DMS 273 treated with DMSO at 0.1 percent for 48 hours (cell line): ENCODE data around the gene CALN1.
"Not testable (repeated sequence)": the region's sequence is repeated elsewhere in the genome, so short reads cannot be mapped to it uniquely, and the experiment has no call there.

Experiments
- DNase-seq: peaks from one replicate; lab custom pipeline; 2025; lab: John Stamatoyannopoulos, UW

CALN1 gene

DNA sequence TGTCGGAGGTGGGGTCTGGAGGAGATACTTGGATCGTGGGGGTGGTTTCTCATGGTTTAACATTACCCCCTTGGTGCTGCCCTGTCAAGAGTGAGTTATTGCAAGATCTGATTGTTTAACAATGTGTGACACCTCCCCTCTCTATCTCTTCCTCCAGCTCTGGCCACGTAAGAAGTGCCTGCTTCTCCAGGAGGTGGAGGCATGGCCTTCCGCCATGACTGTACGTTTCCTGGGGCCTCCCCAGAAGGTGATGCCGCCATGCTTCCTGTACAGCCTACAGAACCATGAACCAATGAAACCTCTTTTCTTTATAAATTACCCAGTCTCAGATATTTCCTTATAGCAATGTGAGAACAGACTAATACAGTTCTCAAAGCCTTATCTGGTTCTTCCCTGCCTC lies 547.0 kb downstream of the CALN1 start:
- DNase-seq, result no peak

DNA sequence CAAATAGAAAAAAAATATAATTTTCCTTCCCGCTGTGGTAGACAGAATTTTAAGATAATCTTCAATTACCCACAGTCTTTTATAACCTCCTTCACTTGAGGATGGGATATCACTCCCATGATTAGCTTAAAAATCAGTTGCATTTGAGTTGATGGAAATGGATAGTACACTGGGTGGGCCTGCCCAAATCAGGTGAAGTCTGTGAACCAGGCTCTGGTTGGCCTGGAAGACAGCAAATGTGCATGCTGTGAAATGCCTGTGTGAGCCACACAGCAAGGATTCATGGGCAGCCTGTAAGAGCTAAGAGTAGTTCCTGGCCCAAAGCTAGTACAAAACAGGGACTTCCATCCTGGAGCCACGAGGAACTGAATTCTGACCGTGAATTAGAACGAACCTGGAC lies 548.0 kb downstream of the CALN1 start:
- no peak for DNase-seq

DNA sequence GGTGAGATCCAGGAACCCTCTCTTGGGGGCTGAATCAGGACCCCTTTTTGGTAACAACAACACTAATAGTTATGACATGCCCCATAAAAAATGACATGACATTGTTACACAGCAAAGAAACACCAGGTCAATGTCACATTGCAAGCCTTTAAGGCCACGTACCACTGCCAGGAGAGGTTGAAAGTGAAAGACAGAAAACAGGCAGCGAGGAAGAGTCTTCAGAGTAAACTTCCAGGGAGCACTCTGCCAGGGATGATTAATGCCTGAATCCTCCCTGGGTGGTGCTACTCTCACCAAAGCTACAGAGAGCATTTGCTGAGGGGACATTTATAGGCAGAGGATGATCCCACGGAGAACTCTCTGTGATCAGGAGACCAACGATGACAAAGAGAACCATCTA lies 551.6 kb downstream of the CALN1 start:
- no peak for DNase-seq

DNA sequence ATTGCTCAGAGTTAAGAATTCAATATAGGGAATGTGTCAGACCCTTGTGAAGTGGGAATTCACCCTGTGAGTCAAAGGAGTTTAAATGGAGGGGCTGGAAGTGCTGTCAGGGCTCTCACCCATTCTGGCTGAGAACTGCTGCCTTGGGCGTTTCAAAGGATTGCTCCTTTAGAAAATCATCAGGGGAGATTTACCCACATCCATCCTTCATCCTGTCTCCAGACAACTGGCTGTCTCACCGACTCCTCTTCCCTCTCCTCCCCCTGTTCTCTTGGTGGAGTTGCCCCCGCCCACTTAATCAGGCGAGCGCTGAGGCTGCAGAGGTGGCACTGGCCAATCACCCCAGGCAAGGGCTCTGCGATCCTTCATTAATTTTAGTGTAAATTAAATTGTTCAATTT lies 554.8 kb downstream of the CALN1 start:
- DNase-seq, result no peak

DNA sequence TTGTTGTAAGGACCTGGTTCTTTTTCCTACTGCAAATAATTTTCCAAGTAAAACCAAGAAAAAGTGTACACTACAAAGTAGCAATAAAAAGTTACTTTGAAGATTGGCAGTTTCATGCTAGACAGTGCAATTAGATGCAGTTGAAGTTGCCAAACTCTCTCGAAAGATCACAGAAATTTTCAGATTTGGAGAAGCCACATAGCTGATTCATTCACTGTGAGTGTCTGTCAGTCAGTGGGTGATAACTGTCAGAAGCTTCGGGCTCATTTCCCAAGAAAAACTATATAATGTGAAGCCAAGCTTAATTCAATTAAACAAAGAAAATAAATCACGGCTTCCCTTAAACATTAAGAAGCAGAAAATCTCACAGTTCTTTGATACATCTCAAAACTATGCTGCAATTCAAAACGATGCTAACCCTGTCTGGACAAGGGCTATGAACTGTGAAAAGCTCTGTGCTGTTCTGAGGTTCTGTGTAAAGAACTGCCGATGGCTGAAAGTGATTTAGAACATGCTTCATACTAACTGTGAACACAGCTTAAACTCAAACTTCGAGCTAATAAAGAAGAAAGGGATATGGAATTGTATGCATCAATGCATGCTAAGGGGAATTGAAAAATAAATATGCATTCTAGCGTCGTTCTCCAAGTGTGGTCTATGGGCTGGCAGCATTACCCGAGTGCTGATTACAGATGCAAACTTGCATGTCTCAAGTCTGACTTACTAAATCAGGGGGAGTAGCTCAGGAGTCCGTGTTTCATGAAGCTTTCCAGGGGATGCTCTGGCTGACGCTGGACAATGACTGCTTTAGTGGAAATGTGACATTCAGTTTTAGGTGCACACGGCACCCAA lies 557.4 kb downstream of the CALN1 start:
- no peak for DNase-seq

DNA sequence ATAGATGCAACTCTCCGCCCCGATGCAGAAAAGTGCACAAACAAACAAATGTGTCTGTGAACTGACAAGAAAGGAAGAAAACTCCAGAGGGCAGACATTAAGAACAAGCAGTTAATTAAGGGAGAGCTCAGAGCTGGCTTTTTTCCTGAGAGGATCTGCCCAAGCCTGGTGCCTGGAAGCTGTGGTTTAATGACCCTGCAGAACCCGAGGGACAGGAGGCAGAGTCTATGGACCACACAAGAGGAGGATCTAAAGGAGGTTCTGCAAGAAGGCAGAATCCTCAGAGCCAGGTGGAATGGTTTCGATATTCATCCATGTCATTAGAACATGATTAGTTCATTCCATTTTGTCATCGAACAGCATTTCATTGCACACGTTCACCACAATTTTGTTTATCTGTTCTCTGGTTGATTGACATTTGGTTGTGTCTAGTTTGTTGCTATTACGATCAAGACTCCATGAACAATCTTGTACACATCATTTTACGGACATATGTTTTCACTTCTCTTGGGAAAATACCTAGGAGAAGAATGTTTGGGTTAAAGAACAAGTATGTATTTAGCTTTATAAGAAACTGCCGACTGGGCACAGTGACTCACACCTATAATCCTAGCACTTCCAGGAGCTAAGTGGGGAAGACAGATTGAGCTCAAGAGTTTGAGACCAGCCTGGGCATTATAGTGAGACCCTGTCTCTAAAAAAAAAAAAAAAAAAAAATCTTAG lies 560.2 kb downstream of the CALN1 start:
- DNase-seq, result no peak

DNA sequence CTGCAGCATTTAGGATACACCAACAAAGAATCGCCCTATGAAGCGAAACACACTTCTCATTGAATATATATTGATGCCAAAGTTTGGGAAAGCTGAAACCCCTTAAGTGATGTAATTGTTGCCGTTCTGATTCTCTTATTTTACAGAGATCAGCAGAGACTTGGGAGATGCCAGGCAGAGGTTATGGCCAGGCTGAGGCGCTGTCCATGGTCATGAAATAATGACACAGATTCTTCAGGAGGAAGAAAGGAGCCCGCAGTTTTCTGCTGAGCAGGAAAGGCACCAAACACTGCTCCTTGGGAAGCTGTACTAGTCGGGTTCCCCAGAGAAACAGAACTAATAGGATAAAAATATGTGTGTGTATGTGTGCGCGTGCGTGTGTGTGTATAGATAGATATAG lies 566.0 kb downstream of the CALN1 start:
- no peak for DNase-seq

DNA sequence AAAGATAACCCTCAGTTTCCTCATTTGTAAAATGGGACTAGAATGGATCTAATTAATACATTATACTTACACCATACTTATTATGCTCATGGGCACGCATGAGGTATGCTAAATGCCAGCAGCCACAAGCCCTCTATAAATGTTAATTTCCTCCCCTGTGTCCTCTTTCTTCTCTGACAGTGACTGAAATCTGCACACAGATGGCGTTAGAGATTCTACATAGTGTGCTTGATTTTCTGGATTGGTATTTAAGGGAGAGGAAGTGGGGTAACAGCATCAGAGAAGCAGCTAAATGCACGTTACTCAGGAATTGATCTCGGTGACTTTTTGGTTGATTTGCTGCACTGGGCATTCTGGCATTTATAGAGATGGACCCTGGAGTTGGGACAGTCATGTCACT lies 568.5 kb downstream of the CALN1 start:
- DNase-seq, result no peak

DNA sequence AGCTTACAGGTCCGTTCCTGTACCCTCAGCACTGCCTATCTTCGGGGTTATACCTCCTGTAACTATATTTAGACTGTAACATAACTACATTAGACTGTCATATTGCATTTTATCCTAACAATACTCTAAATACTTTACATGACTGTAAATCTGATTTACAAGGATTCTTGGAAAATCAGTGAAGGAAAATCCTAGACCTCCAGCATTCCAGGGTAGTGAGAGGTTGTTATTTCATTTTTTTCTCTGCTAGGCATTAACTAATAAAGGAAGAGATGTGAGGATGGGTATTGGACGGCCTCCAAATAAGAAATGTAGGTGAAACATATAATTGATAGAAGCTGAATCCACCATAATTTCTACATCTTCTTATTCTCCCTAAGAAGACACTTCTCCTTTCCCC lies 569.4 kb downstream of the CALN1 start:
- DNase-seq, result no peak

DNA sequence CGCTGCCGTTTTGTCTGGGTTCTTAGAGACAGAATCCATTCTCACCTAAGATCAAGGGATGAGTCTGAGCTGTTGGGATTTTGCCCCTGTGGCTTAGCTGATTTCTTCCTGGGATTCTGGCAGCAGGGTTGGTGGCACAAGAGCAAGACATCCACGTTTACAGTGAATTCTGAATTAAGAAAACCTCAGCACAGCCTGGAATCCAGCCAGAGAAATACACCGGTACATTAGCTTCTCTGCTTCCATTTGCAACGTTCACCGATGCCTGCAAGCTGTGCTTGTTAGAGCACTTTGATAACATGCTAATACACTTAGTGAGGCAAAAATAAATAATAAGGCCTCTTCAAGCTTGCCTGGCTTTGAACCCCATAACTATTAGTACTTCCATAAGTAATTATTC lies 569.8 kb downstream of the CALN1 start:
- DNase-seq, result no peak

DNA sequence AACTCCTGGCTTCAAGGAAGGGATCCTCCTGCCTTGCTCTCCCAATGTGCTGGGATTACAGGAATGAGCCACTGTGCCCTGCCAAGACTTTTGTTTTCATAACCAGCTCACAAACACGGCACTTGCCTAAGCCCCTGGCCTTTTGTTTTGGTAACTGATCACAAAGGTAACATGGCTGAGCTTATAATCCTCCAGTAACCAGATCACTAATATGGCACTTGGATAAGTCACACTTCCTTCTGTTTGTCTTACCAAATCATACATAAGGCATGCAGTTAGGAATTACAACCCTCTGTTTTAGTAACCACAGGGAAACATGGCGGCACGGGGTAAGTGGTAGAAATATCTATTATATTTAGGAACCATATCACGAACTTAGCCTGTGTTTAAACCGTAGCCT lies 577.1 kb downstream of the CALN1 start:
- no peak for DNase-seq

DNA sequence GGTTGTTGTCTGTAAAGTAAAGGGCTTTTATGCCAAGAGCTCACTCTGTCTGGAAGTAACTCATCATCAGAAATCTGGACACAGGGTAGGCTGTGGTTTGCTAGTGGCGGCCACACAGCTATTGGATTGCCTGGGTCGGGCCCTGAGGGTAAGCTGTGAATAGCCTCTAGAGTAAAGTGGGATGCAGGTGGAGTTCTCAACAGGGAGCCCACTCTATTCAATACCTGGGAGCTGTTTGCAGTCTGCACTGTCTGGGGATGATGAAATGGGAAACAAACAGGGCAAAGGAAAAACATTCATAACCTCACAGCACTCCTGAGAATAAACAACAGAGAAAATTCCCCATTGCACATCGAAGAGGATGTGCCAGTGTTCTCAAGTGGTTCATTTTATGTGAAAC lies 582.6 kb downstream of the CALN1 start:
- DNase-seq, result no peak

DNA sequence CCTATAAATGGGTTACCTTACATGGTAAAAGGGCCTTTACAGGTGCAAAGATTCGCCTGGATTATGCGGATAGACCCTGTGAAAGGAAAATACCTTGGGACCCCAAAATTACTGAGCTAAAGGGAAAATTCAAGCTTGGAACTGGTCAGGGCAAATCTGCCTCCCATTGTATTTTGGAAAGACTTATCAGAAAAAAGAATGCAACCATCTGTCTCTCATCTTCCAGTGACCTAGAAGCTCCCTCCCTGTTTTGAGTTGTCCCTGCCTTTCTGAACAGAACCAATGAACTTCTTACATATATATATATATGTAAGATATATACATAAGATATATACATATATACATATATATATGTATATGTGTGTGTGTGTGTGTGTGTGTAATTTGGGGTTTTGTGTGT lies 583.8 kb downstream of the CALN1 start:
- no peak for DNase-seq

DNA sequence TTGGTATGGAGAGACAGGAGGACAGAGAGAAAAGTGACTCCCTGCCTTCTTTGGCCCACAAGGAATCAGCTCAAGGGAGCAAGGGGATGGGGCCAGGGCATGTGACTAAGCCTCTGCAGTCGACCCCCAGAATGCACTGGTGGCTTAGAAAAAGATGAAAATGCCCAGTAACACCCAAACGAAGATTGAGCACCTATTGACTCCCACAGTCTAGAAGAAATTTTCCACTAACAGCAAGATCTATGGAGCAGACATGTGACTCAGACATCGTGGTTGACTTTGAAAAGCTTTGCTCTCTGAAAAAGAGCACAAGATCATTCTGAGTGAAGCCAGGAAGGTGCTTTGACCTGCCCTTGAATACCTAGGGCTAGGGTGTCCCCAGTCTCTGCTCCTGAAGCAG lies 586.0 kb downstream of the CALN1 start:
- no peak for DNase-seq

DNA sequence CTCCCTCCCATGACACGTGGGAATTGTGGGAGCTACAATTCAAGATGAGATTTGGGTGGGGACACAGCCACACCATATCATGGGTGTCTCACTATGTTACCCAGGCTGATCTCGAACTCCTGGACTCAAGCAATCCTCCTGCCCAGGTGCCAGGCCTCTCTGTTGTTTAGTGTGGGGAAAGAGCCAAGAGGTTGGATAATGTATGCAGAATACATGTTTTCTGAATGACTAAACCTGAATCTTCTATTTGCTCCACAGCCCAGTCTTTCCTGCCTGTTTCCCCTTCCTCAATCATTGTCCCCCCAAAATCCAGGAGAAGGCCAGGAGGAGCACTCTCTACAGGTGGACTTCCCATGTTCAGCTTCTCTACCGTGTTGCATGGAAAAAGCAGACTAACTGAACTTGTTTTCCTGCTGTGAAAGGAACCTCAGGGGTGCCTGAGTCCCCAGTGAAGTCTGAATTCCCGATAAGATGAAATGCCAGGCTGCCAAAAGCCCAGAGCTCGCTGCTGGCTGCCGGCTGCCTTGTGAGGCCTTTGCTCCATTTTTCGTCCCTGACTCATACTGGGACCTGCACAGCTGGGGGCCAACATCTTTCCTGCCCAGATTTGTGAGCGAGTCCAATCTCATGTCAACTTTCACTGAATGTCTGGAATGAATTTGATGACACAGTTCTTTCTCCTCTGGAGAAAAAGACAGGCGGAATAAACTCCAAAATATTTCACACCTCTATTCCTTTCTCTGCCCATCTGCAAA lies 588.0 kb downstream of the CALN1 start:
- DNase-seq, result no peak

DNA sequence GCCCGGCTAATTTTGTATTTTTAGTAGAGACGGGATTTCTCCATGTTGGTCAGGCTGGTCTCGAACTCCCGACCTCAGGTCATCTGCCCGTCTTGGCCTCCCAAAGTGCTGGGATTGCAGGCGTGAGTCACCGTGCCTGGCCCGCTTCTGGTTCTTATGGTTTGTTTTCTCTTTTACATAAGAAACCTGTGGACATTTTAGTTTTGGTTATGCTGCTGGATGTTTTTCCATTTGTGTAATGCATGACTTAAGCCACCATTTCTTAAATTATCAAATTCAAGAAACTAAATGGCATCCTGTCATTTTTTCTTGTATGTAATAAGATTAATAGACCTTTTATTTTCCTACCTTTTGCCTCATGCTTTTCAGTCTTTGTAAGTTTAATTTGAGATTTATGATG lies 589.7 kb downstream of the CALN1 start:
- not testable (repeated sequence) for DNase-seq

DNA sequence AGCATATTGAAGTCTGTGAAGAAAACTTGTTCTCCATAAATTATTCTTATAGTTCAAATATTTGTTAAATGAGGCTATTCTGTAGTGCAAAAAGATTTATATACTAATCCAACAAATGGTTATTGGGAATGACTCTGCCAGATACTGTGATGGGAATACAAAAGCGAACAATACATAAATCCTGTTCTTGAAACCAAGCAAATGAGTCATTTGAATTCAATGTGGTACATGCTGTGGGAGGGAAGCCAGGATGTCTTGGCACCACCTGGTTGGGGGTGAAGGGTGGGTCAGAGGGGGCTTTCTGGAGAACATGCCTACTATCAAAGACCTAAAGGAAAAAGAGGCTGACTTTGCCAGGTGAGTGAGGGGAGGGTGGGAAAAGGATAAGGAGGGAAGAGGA lies 594.2 kb downstream of the CALN1 start:
- DNase-seq, result no peak

DNA sequence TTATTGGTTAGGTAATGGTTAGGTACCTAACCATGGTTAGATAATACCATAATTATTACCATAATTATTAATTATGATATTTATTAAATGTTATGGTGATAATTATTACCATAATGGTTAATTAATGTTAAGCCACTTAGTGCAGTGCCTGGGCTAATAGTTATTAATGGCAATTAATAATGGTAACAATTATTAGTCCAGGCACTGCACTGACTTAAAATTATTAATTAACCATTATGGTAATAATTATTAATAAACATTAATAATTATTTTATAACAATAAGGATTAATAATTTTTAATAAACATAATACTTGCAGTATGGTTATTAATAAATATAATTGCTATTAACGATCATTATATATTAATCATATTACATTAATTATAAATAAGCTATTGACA lies 604.0 kb downstream of the CALN1 start:
- DNase-seq, result no peak

DNA sequence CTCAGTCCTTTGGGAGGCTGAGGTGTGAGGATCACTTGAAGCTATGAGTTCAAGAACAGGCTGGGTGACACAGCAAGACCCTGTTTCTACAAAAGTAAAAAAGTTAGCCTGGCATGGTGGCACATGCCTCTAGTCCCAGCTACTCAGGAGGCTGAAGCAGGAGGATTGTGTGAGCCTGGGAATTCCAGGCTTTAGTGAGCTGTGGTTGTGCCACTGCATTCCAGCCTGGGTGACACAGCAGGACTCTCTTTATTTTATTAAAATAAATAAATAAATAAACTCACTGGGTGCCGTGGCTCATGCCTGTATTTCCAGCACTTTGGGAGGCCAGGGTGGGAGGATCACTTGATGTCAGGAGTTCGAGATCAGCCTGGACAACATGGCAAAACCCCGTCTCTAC lies 607.9 kb downstream of the CALN1 start:
- DNase-seq, result no peak

DNA sequence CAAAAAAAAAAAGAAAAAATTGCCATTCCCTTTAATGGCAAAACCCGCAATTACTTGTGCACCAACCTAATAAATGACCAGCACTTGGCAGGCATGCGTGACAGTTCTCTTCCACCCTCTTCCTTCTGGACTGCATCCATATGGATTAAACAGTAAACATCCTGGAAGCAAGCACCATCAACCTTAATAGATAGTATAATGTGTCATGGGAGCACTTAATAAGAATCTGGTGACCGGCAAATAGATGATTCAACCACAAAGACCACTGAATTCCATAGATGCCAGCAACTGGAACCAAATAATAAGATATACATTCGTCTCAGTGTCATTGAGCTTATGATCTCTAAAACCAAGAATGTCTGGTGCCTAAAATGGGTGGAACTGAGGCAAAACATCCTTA lies 610.2 kb downstream of the CALN1 start:
- DNase-seq, result no peak

DNA sequence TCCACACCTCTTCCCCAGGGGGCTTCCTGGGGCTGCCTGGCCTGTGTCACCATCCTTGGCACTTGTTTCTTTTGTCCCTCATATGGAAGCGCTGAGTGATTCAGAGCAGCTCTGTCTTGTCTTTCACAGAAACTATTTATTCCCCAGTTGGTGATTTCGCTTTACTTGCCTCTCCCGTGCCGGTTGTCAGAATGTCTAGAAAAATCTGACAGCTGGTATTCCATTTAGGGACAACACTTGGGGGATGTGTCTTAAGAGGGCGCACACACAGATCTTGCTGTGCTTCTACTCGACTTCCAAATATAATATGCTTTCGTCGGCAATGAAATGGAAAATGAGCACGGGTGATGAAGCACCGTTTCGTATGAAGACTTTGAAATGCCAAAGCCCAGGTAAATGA lies 611.8 kb downstream of the CALN1 start:
- DNase-seq, result no peak

DNA sequence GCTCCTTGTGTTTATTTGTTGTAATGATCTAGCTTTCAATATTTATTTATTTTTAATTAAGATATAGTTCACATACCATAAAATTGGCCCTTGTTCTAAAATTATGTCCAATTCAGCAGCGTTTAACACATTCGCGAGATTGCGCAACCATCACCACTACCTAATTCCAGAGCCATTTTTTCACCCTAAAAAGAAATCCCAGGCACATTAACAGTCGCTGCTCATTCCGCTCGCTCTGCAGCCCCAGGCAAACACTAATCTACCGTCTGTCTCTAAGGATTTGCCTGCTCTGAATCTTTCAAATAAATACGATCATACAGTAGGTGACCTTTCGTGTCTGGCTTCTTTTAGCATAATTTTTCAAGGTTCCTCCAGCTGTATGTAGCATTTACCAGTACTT lies 616.7 kb downstream of the CALN1 start:
- no peak for DNase-seq

DNA sequence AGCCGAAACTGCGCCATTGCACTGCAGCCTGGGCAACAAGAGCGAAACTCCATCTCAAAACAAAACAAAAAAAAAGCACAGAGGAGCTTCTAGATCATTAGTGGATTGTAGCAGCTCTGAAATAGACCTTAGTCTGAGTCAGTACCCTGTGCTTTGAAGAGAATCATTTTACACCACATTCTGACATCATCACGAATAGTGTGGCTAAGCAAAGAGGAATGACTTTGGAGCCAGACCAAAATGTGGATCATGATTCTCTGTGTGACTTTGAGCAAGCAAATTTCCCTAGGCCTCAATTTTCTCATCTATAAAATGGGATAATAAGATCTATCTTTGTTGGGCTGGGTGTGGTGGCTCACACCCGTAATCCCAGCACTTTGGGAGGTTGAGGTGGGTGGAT lies 618.9 kb downstream of the CALN1 start:
- no peak for DNase-seq
